GM12892 (cell line): ENCODE measurements around the gene TSPYL1.

ENCODE experiments used
- POLR2A ChIP-seq: IDR thresholded peaks from 2 replicates; pipeline ENCODE4 v1.6.1; 2011; ENCODE audit warnings: low read depth, low read length, control low read depth
- POLR2AphosphoS5 ChIP-seq: IDR thresholded peaks from 2 replicates; pipeline ENCODE4 v1.6.1; 2011; ENCODE audit warnings: low read depth, low read length, control low read depth
- TAF1 ChIP-seq: IDR thresholded peaks from 2 replicates; pipeline ENCODE4 v1.6.1; 2011; ENCODE audit warnings: low read depth, mild to moderate bottlenecking, control low read depth, low read length, borderline replicate concordance

DNA sequence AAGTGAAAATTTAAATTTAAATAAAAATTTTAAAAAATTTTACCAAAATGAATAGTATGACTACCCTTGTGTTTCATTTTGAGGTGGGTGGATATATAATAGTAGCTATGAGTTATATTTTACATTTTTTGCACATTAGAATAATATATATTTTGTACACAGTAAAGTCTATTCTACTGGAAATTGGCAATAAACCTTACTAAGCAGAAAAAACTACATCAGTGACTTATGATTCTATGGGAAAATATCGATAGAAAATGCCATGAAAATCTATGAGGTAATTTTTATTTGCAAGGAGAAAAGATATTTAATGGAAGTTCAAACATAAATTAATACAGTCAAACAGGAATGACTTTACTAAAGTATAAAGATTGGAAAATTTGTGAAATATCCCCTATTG lies 23.0 kb downstream of the TSPYL1 start:
- TF ChIP-seq POLR2A, result no peak
- TF ChIP-seq TAF1, result no peak
- no peak for TF ChIP-seq POLR2AphosphoS5
